ENCODE data around the gene TDO2. TPM values are rescaled to one million over a fixed set of nuclear protein-coding genes. Genes with fewer than 3 reads are reported as not detected.

The TDO2 gene
- total and polyA plus RNA-seq, 2 of the 4 experiments (the other 2 are of a cell fraction), result 0.09 to 0.18 TPM

DNA sequence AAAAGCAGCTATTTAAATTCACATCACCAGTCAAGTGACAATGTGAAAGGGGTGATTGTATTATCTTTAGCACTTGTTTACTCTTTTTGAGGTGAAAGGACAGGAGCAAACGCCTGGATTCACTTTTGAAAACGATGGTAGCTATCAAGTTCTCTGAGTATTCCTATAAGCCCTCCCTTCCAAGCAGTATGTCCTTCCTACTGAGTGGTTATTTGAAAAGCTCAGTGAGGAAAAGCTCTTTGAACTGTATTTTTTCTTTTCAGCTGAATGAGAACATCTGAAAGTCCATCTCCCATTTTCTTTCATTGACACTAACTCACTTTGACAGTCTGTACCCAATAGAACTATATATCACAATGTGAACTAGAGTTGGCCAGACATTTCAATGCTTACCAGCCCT is 59.3 kb downstream of the TDO2 start:
- CTCF ChIA-PET, result interaction anchor here (1.2 kb wide), 1 partner anchor 14 kb away, joined by 3 read pairs; no protein-coding TSS in a partner anchor
- H3K9me3 ChIP-seq (ENCODE audit: control insufficient read depth, insufficient read depth, low read length), result no peaks in the 10 kb centered on the region
- H4K5ac ChIP-seq (ENCODE audit: low read depth, low read length), result no peak overlapping the region
- H3K23ac ChIP-seq (ENCODE audit: low read depth, low read length), result no peak overlapping the region
- no peak overlapping the region for H4K8ac ChIP-seq (ENCODE audit: low read depth in 2 of 2, low read length in 2 of 2)
- no peak overlapping the region for H2BK5ac ChIP-seq (ENCODE audit: low read depth, low read length, poor library complexity, severe bottlenecking)
- H2BK20ac ChIP-seq (ENCODE audit: low read depth, low read length), result no peak overlapping the region
- peaks cover 3% of the 10 kb centered on the region; the same call in 1 of the 2 replicates for H3K4me1 ChIP-seq (ENCODE audit: control insufficient read depth, insufficient read depth, low read length)
- POLR2A ChIA-PET (ENCODE audit: unreplicated experiment), result no interaction called here
- no peak overlapping the region for H3K18ac ChIP-seq (ENCODE audit: low read depth, low read length)
- no peaks in the 10 kb centered on the region for H4K20me1 ChIP-seq (ENCODE audit: insufficient read depth, low read length)
- H2BK15ac ChIP-seq (ENCODE audit: low read depth, low read length), result no peak overlapping the region
- BruUV-seq (replicated peaks), result no TSS peak
- H3K36me3 ChIP-seq (ENCODE audit: control insufficient read depth, insufficient read depth, low read length), result no peaks in the 10 kb centered on the region
- no peak overlapping the region for H3K4ac ChIP-seq (ENCODE audit: low read depth, low read length)
- dilution Hi-C loops (cut with HindIII; ENCODE audit: low sequenced_read_pairs, unreplicated experiment) (no loop called here), intact Hi-C loops (cut with micrococcal nuclease) (loop anchor here (10.0 kb wide), 1 partner anchor 502 kb away; no protein-coding TSS in a partner anchor), in situ Hi-C loops (cut with MboI; ENCODE audit: low sequenced_read_pairs) (loop anchor here (25.0 kb wide), 2 partner anchors 800 to 1000 kb away; partner anchors contain the start of gene PDGFC)
- H3K9ac ChIP-seq (ENCODE audit: low read depth, low read length), result no peak overlapping the region
- H3K4me2 ChIP-seq (ENCODE audit: low read depth, low read length), result no peak overlapping the region
- H3K27ac ChIP-seq (ENCODE audit: insufficient read depth, low read length), result no peak overlapping the region
- H2AK9ac ChIP-seq (replicated peaks; ENCODE audit: low read depth, low read length, poor library complexity), result no peak overlapping the region
- H2BK120ac ChIP-seq (ENCODE audit: low read depth, low read length), result no peak overlapping the region
- no peak overlapping the region for H3K4me3 ChIP-seq (ENCODE audit: insufficient read depth, low read depth, low read length)
- H2AFZ ChIP-seq (replicated peaks; ENCODE audit: low read length, poor library complexity), result no peak overlapping the region
- H3K9me1 ChIP-seq (ENCODE audit: insufficient read depth, low read length), result no peaks in the 10 kb centered on the region; the same call in 1 of the 2 replicates
- H3K56ac ChIP-seq (ENCODE audit: extremely low read depth, insufficient read depth, low read length), result no peak overlapping the region
- no peaks in the 10 kb centered on the region for H3K79me1 ChIP-seq (ENCODE audit: low read depth in 1 of 2, low read length in 2 of 2)
- no peak overlapping the region for H4K91ac ChIP-seq (ENCODE audit: insufficient read depth, low read depth, low read length)
- no peaks in the 10 kb centered on the region for H3K27me3 ChIP-seq (ENCODE audit: control insufficient read depth, insufficient read depth, low read length)
- no peak for DNase-seq
- no peak for TF ChIP-seq MAFK (IDR thresholded peaks at IDR 0.05; ENCODE audit: low read depth, low read length)
- no peak for TF ChIP-seq BHLHE40 (IDR thresholded peaks at IDR 0.05; ENCODE audit: low read depth, low read length)
- no peak for TF ChIP-seq POLR2A (IDR thresholded peaks at IDR 0.05; ENCODE audit: low read depth, low read length)
- TF ChIP-seq FOS (IDR thresholded peaks at IDR 0.05; ENCODE audit: low read depth, low read length), result no peak
- no peak for TF ChIP-seq NFE2L2 (IDR thresholded peaks at IDR 0.05; ENCODE audit: low read depth, low read length)
- ATAC-seq (ENCODE audit: low read depth), result no peak
- H3K14ac ChIP-seq (replicated peaks; ENCODE audit: low read depth, low read length), result no peak overlapping the region
- no peak overlapping the region for H2AK5ac ChIP-seq (ENCODE audit: low read depth, low read length)
- no CpG with 5 or more reads among the region's 2 CpGs for WGBS, 2 experiments (ENCODE audit: extremely low coverage in 2 of 2, insufficient read length in 1 of 2)

Measured in IMR-90 (cell line).